Activated CD8-positive, alpha-beta memory T cell treated with anti-CD3 and anti-CD28 coated beads, Interleukin-2, amount 50 U/mL, for 4 hours (primary cell): ENCODE measurements around the gene NEURL1.

Experiments used
- DNase-seq: peaks from one replicate; pipeline ENCODE4 v3.0.0-alpha.2; 2020

NEURL1 gene

DNA sequence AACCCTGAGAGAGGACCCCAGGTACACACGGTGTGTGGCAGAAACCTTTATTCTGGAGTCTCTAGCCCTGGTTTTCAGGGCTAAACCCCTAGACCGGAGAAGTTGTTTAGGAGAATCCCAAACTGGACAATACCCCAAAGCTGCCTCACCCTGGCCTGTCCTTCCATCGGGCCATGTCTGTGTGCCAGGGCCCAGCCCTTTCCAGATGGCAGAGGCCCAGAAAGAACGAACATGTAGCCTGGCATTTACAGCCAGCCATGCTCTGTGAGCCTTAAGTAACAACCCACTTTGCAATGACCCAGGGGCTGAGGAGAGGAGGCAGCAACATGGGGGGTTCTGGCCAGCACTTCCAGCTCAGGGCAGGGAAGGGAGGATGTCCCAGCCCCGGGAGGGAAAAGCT is 142.1 kb downstream of the NEURL1 start:
- DNase-seq: no peak

- no peak for DNase-seq
Measured at GRCh38 chr10:103636492-103636891, 143.0 kb downstream of the NEURL1 start.

DNA sequence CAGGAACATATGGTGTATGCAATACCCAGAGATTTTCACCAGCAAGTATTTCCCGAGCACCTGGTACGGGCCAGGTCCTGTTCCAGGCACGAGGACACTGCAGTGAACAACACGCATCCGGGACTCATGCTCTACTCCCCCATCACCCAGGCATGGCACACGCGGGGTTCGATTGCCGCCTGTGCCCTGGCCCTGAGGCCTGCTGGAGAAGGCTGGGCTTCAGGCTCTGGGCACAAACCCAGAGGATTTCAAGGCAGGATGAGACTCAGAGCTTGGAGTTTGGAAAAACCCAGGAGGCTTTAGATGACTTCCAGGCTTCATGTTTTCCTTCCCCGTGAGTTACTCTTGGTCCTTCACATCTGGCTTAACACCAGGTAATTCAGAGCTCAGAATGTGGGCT is 143.5 kb downstream of the NEURL1 start:
- DNase-seq: no peak

GRCh38 chr10:103637927-103638557 is 144.5 kb downstream of the NEURL1 start:
- DNase-seq: no peak

DNA sequence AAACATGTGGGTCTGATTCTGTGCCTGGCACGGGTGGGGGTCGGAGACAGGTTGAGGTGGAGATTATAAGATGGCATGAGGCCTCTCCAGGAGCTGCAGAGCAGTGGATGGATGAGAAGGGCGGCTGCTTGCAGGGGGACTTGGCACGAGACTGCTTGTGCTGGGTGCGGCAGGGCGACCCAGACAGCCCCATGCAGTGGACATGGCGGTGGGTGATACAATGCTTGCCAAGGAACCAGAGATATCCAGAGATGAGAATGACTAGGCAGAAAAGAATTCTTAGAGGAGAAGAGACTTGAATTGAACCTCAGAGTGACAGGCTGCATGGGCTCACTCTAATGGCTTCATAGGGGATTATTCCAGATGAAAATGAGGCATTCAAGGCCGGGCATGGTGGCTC is 145.4 kb downstream of the NEURL1 start:
- DNase-seq: no peak

GRCh38 chr10:103640436-103641181 is 147.1 kb downstream of the NEURL1 start:
- DNase-seq: no peak

DNA sequence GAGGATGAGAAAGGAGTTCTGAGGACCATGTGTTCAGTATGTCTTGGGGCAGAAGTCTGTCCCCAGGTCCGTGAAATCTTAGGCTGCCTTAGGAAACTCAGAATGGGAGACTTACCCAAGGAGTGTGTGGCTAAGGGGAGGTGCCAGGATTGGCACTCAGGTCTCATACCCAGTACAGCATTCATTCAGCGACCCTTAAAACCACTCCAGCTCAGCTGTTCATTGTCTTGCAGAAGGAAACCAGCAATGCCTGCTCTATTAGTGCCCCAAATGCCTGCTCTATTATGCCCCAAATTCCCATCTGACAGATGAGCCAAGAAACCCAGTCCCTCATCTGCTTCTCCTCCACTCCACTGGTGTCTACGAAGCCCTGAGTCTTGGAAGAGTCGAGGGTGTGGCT is 147.8 kb downstream of the NEURL1 start:
- DNase-seq: no peak
